ENCODE measurements around the gene EIF2AK3. TPM values are rescaled to one million over a fixed set of nuclear protein-coding genes. Genes with fewer than 3 reads are reported as not detected.
A peak's percentile ranks its signal among the peaks of the same experiment; 100 is the strongest.

EIF2AK3 gene
- total and polyA plus RNA-seq, 12 donors: 4.6 to 21.5 (median 9.9) TPM

DNA sequence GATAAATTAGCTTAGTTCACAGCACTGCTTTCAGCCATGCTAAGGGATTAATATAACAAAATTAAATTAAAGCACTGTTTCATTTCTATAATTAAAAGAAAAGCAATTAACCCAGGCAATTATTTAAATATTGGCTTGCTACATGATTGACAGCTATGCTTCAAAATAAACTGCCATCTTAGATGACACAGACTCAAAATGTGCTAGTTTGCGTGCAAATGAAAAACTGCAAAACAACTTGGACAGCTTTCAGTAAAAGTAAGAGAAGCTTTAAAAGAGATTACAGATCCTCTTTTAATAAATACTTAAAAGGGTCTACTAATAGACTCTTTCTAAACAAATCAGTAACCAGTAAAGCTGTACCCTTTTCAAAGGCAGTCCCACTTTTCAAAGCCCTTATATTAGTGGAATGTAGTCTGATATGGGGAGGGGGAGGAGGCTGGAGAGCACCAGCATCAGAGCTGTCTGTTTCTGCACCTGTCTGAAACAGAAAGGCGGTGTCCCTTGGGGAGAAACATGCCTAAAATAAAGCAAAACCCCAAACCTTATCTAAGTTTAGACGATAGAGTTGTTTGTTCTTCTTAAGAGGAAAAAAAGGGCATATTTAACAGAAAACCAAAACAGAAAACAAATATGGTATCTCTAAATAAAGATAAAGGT is 20.8 kb downstream of the EIF2AK3 start:
- Histone ChIP-seq H3K27ac (peak overlapping the region in 1 of 10 donors; percentile 3), H3K36me3 (peaks cover 0 to 24% (median 0%) of the 10 kb centered on the region in 9 donors), H3K4me3 (no peak overlapping the region), H3K27me3 (no peaks in the 10 kb centered on the region), H3K4me1 (peaks cover 0 to 56% (median 30%) of the 10 kb centered on the region in 9 donors), H3K9me3 (no peaks in the 10 kb centered on the region)
- 68 to 69% methylated on average over 3 of the region's 3 CpGs for WGBS, 2 donors
- TF ChIP-seq CTCF (IDR thresholded peaks at IDR 0.05): no peak
- ATAC-seq (no peak), DNase-seq (no peak)
- intact Hi-C loops (cut with DNase I): no loop called here

DNA sequence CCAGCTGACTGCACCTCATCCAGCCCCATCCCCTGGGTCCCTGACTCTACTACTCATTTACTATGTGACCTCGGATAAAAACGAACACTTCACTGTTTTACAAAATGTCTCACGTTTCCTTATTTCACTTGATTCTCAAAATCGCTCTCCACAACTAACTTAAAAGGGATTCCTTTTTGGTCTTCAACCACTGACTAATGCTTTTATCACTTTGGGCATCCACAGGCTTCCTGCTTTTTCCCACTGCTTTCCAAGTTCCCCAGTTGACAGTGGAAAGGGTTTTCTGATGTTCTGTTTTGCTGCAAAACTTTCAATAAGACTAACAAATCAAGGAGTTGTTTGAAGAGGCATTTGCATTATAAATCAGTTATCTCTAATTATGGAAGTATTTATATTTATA is 24.1 kb downstream of the EIF2AK3 start:
- Histone ChIP-seq H3K27ac (peak overlapping the region in 6 of 10 donors; percentile 11 to 80 (median 74)), H3K9me3 (no peaks in the 10 kb centered on the region), H3K27me3 (no peaks in the 10 kb centered on the region), H3K36me3 (peaks cover 0 to 7% (median 0%) of the 10 kb centered on the region in 9 donors), H3K4me1 (peaks cover 4 to 84% (median 58%) of the 10 kb centered on the region in 9 donors), H3K4me3 (no peak overlapping the region)
- intact Hi-C loops (cut with DNase I): no loop called here
- no peak for TF ChIP-seq CTCF (IDR thresholded peaks at IDR 0.05)
- WGBS, 2 donors: 66 to 71% methylated on average over 4 of the region's 4 CpGs
- DNase-seq (no peak), ATAC-seq (no peak)

DNA sequence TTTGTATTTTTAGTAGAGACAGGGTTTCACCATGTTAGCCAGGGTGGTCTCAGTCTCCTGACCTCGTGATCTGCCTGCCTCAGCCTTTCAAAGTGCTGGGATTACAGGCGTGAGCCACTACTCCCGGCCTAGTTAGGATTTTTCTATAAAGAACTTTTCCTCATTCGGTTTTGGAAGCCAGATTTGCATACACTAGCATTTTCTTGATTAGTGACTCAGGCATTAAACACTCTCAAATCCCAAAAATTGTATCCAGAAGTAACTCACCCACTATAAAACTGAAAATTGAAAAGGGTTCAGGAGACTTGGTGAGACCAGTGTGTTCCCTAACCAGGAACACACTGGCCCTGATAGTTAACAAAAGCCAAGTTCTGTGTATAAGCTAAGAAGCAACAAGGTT is 25.2 kb downstream of the EIF2AK3 start:
- no peak for TF ChIP-seq CTCF (IDR thresholded peaks at IDR 0.05)
- H3K36me3 ChIP-seq: peaks cover 0 to 5% (median 0%) of the 10 kb centered on the region in 9 donors
- ATAC-seq: peak in 1 of 8 donors; percentile 36
- H3K4me3 ChIP-seq: no peak overlapping the region
- peaks cover 4 to 88% (median 58%) of the 10 kb centered on the region in 9 donors for H3K4me1 ChIP-seq
- peak overlapping the region in 7 of 10 donors; percentile 25 to 80 (median 73) for H3K27ac ChIP-seq
- intact Hi-C loops (cut with DNase I): no loop called here
- DNase-seq: no peak
- 90 to 91% methylated on average over 4 of the region's 4 CpGs for WGBS, 2 donors
- no peaks in the 10 kb centered on the region for H3K9me3 ChIP-seq
- no peaks in the 10 kb centered on the region for H3K27me3 ChIP-seq

DNA sequence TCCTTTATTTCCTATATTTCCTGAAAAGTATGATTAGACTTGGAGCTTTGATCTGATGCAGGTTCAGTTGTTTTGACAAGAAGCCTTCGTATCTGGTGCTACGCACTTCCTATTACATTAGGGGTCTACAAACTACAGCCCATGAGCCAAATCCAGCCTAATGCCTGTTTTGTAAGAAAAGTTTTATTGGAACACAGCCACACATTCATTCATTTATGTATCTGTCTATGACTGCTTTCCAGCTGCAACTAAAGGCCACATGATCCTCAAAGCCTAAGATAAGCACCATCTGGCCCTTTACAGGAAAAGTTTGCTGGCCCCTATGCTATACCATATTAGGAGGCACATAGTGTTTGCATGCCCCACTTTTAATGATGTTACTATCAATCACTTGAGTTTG is 26.0 kb downstream of the EIF2AK3 start:
- ATAC-seq: peak in 5 of 8 donors; percentile 17 to 66 (median 44)
- Histone ChIP-seq H3K4me3 (no peak overlapping the region), H3K27ac (peak overlapping the region in 8 of 10 donors; percentile 63 to 80 (median 71)), H3K27me3 (no peaks in the 10 kb centered on the region), H3K9me3 (no peaks in the 10 kb centered on the region), H3K4me1 (peaks cover 4 to 82% (median 58%) of the 10 kb centered on the region in 9 donors), H3K36me3 (peaks cover 0 to under 1% (median 0%) of the 10 kb centered on the region in 9 donors)
- no peak for TF ChIP-seq CTCF (IDR thresholded peaks at IDR 0.05)
- intact Hi-C loops (cut with DNase I): loop anchor here in 3 of 10 donors (2.0 kb wide), 1 partner anchor 26 kb away; the partner anchor contains the start of gene EIF2AK3 (in 3 of the 3)
- DNase-seq: no peak
- 44 to 61% methylated on average over 2 of the region's 2 CpGs for WGBS, 2 donors

Measured in heart right ventricle (tissue), 16 donors.